GM12891 (cell line): ENCODE results near the gene DNAI7.

Experiments used
- DNase-seq: peaks from one replicate; pipeline ENCODE4 v3.0.0; 2011; ENCODE audit warnings: low spot score; ENCODE audit not compliant: insufficient read length
- FAIRE-seq: peaks from 2 replicates; lab custom pipeline; 2011; peaks lifted over from hg19 to GRCh38; lab: Jason Lieb, UNC
- PAX5 ChIP-seq: IDR thresholded peaks from 2 replicates; pipeline ENCODE4 v1.6.1; 2011; ENCODE audit warnings: low read length, moderate library complexity, mild to moderate bottlenecking; ENCODE audit not compliant: insufficient read depth, severe bottlenecking
- POLR2A ChIP-seq: IDR thresholded peaks from 2 replicates; pipeline ENCODE4 v1.6.1; 2011; ENCODE audit warnings: low read depth, low read length, control low read depth
- POLR2AphosphoS5 ChIP-seq: IDR thresholded peaks from 2 replicates; pipeline ENCODE4 v1.6.1; 2011; ENCODE audit warnings: low read depth, low read length, control low read depth
- POU2F2 ChIP-seq: IDR thresholded peaks from 2 replicates; pipeline ENCODE4 v1.6.1; 2011; ENCODE audit warnings: low read depth, mild to moderate bottlenecking, control low read depth, low read length, moderate library complexity
- SPI1 ChIP-seq: IDR thresholded peaks from 2 replicates; pipeline ENCODE4 v1.6.1; 2011; ENCODE audit warnings: low read depth, low read length, control low read depth
- TAF1 ChIP-seq: IDR thresholded peaks from 2 replicates; pipeline ENCODE4 v1.6.1; 2011; ENCODE audit warnings: low read depth, low read length, control low read depth

The DNAI7 gene

DNA sequence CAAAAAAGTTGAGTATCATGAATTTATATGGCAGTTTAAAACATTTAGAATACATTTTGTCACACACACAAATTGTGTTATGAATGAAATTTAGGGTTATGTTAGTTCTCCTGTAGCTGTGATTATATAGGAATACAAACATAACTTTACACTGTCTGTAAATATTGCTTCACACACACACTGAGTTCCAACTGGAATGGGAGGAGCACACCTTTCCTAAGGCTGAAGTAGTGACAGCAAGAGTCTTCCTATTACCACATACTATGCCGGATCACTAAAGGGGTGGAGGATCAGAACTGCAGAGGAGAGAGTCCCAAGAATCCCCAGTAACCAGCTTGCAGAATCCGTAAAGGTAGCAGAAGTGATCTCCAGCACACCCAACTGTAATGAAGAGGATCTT, 63.7 kb downstream of the DNAI7 start:
- DNase-seq: no peak
- peak; percentile 51 for FAIRE-seq
- TF ChIP-seq PAX5 (no peak), SPI1 (no peak), TAF1 (no peak), POU2F2 (no peak), POLR2A (no peak), POLR2AphosphoS5 (no peak)

DNA sequence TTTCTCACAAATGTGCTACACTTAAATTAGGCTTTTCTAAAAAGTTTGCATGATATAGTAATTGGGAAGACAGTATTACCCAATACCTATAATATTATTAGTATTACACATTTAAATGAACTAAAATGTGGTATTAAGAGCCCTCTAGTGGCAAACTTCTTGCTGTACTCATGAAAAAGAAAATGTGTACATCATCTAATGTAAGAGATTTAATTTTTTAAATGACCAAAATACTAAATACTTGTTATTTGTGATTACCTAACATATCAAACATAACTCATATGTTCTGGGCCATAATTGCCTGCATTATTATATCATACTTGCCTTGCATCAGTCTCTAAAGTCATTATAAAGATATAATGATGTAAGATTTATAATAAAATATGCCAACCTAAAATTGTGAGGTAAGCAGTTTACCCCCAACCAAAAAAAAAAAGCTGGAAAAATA, 64.2 kb downstream of the DNAI7 start:
- FAIRE-seq (no peak), DNase-seq (no peak)
- TF ChIP-seq TAF1 (no peak), POLR2A (no peak), PAX5 (no peak), POLR2AphosphoS5 (no peak), SPI1 (no peak), POU2F2 (no peak)

DNA sequence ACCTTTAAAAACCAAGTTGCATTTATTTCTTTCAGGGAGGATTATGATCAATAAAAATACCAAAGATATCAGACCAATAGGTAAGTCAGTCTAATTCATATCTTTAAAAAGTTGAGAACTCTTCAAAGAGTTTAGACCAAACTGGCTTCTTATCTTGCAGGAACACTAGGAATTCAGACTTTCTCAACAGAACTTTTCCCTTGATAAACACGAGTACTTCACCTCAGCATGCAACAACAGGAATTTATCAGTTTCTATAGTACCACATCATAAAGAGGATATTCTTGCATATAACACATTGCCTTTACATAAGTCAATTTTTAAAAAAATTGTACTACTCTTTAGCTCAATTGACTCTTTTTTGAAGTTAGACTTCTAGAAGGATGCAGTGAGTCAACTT, 68.2 kb downstream of the DNAI7 start:
- no peak for TF ChIP-seq SPI1
- no peak for TF ChIP-seq POU2F2
- TF ChIP-seq TAF1: no peak
- no peak for TF ChIP-seq POLR2AphosphoS5
- TF ChIP-seq POLR2A: no peak
- DNase-seq (no peak), FAIRE-seq (no peak)

DNA sequence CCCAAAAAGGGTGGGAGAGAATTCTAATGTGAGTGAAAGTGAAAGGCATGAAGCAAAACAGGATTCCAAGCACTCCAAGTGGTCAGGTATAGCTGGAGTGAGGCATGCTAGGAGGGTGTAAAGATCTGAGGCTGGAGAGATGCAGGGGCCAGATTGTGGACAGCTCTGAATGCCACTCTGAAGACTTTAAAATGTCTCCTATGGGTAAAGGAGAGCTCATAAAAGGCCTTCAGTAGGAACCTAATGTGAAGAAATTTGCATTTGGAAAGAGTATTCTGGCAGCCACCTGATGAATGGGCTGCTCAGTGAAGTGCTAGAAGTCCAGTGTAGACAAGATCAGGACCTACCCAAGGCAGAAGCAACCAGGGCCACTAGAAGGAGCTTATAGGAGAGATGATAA, 68.9 kb downstream of the DNAI7 start:
- TF ChIP-seq TAF1: no peak
- TF ChIP-seq SPI1: no peak
- DNase-seq (no peak), FAIRE-seq (no peak)

DNA sequence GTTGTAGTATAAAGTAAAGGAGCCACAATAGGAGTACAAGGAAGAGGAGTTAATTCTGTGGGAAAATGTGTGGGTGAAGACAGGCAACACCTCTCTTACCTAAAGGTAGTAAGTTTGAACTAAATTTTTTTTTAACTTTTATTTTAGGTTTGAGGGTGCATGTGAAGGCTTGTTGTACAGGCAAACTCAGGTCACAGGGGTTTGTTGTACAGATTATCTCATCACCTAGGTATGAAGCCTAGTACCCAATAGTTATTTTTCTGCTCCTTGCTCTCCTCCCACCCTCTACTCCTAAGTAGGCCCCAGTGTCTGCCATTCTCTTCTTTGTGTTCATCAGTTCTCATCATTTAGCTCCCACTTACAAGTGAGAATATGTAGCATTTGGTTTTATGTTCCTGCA, 70.5 kb downstream of the DNAI7 start:
- no peak for FAIRE-seq
- DNase-seq: no peak
- TF ChIP-seq TAF1 (no peak), PAX5 (no peak), POU2F2 (no peak), SPI1 (no peak), POLR2A (no peak)

DNA sequence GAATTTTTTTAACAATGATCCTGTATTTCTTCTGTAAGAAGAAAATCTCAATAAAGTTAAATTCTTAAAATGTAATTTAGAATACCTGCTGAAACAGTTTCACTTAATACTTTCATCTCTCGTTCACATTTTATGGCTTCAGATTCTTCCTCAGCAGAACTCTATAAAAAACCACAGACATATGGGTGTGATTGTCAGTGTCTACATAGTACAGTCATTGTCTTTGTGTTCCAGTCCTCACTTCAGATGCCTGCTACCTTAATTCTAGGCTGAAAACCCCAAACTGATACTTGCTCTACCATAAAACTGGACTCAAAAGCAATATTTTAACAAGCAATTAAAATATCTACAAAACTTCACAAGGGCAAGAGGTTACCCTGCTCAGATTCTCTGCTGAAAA, 71.8 kb downstream of the DNAI7 start:
- TF ChIP-seq POU2F2: no peak
- no peak for TF ChIP-seq TAF1
- TF ChIP-seq SPI1: no peak
- no peak for TF ChIP-seq POLR2A
- no peak for TF ChIP-seq PAX5
- TF ChIP-seq POLR2AphosphoS5: no peak
- DNase-seq: no peak
- no peak for FAIRE-seq

DNA sequence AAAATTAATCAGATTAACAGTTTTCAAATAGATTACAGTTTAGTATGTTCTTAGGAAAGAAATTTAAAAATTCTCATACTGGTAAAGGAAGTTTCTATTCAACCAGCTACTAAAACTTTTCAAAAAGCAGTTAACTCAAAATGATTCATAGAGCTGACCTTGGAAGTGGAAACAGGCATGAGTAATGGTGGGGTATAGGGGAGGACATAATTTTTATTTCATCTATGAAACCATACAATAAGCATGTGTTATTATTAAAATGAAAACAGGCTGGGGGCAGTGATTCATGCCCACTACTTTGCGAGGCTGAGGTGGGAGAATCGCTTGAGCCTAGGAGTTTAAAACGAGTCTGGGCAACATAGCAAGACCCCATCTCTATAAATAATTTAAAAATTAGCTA, 73.0 kb downstream of the DNAI7 start:
- DNase-seq (no peak), FAIRE-seq (no peak)
- no peak for TF ChIP-seq TAF1
- TF ChIP-seq PAX5: no peak
- TF ChIP-seq POLR2AphosphoS5: no peak
- no peak for TF ChIP-seq POU2F2
- no peak for TF ChIP-seq SPI1
- no peak for TF ChIP-seq POLR2A

DNA sequence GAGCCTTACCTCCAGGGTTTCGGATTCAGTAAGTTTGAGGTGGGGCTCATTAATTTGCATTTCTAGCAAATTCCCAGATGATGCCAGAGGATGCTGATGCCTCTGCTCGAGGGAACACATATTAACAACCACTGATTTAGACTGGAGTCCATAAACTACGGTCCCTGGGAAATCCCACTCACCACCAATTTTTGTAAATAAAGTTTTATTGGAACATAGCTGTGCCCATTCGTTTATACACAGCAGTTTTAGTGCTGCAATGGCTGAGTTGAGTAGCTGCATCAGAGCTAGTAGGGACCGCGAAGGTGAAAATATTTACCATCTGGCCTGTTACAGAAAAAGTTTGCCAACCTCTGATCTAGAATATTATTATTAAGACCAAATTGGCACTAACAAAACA, 73.8 kb downstream of the DNAI7 start:
- FAIRE-seq: no peak
- no peak for DNase-seq
- no peak for TF ChIP-seq SPI1

DNA sequence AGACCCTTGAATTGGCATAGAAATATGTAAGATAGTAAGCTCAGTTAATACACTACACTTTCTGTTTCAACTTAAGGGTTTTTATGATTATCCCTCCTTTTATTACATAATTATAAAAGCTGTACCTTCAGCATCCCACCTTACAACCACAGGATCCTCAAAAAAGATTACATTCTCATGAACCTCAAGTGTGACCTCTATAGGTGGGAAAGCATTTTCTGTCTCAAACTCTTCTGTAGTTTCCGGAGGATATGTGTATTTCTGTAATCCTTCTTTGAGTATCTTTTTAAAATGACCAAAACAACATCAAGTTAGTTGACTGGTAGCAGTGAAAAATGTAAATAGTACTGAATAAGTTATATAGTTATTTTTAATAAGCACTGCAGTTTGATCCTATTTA, 75.9 kb downstream of the DNAI7 start:
- no peak for FAIRE-seq
- TF ChIP-seq TAF1 (no peak), POU2F2 (no peak), SPI1 (no peak), PAX5 (no peak), POLR2AphosphoS5 (no peak), POLR2A (no peak)
- DNase-seq: no peak

DNA sequence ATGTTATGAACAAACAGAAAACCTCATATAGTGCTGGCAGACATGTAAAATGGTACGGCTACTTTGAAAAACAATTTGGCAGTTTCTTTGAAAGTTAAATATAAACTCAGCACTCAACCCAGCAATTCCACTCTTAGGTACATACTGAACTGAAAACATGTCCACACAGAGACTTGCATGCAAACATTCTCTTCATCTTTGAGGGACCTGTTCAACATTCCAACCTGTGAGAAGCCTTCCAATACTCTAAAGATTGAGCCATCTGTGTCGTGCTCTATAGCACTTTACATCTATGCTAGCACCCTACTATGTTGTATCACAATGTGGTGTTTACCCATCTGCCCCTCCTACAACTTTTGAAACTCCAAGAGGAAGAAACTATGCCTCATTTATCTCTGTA, 79.3 kb downstream of the DNAI7 start:
- DNase-seq (no peak), FAIRE-seq (no peak)
- no peak for TF ChIP-seq POU2F2
- TF ChIP-seq SPI1: no peak
- no peak for TF ChIP-seq PAX5
- no peak for TF ChIP-seq POLR2AphosphoS5
- no peak for TF ChIP-seq TAF1
- no peak for TF ChIP-seq POLR2A

DNA sequence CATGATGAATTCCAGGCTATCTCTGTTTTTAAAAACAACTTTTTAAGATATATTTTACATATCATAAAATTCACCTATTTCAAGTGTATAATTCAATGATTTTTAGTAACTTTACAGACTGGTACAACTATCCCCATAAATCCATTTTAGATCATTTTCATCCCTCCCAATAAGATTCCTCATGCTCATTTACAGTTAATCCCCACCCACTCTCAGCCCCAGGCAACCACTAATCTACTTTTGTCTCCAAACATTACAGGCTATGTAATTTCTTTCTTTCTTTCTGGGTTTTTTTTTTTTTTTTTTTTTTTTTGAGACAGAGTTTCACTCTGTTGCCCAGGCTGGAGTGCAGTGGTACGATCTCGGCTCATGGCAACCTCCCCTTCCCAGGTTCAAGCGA, 81.3 kb downstream of the DNAI7 start:
- no peak for TF ChIP-seq SPI1
- no peak for TF ChIP-seq PAX5
- TF ChIP-seq POLR2AphosphoS5: no peak
- TF ChIP-seq TAF1: no peak
- no peak for TF ChIP-seq POU2F2
- no peak for TF ChIP-seq POLR2A
- FAIRE-seq: no peak
- no peak for DNase-seq
